ENCODE results near the gene DLGAP3. TPM values are rescaled to one million over a fixed set of nuclear protein-coding genes. Genes with fewer than 3 reads are reported as not detected.

The DLGAP3 gene
- total RNA-seq, 1 experiment from 2014 or later, result 7.3 TPM

DNA sequence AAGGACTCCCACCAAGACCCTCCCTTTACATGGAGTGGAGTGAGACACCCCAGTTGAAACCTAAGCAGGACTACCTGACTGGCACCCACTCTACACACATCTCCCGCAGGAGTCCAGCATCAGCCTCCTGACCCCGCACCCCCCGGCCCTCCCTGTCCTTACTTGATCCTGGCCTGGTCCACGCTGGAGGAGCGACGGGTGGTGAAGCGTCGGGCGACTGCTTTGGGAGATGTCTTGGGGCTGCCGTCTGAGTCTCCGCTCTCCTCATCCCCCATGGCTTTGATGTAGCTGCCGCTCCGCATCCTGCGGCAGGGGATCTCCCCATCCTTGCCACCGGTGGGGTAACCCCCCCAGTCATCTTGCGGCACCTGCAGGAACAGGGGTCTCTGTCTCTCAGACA is 29.5 kb downstream of the DLGAP3 start:
- H3K23ac ChIP-seq (ENCODE audit: insufficient read length, low read depth, low read length), result no peak overlapping the region
- no peak overlapping the region for H3K9ac ChIP-seq (ENCODE audit: extremely low read depth, insufficient read length, low read length)
- no peak overlapping the region for H2BK15ac ChIP-seq (ENCODE audit: low read depth, low read length)
- no peaks in the 10 kb centered on the region for H3K79me1 ChIP-seq (ENCODE audit: insufficient read depth, low read depth, low read length, poor library complexity, severe bottlenecking)
- no peak overlapping the region for H3K14ac ChIP-seq (ENCODE audit: insufficient read depth, low read length)
- Mint-ChIP-seq H3K9me3 (no peaks in the 10 kb centered on the region), H3K4me3 (no peak overlapping the region), H3K4me1 (peaks cover 9 to 12% of the 10 kb centered on the region in 2 experiments), H3K27me3 (ENCODE audit: low read depth) (peaks cover 27% of the 10 kb centered on the region), H3K27ac (no peak overlapping the region), H3K36me3 (ENCODE audit: insufficient read depth in 1 of 3, low read depth in 3 of 3) (no peaks in the 10 kb centered on the region)
- H3K9me3 ChIP-seq (ENCODE audit: control insufficient read depth, low read depth, low read length), result no peaks in the 10 kb centered on the region
- H4K20me1 ChIP-seq (ENCODE audit: control insufficient read depth, insufficient read depth, insufficient read length), result no peaks in the 10 kb centered on the region
- H2AK5ac ChIP-seq (ENCODE audit: insufficient read length, low read length), result no peak overlapping the region
- no peak overlapping the region for H3K27ac ChIP-seq (ENCODE audit: insufficient read length, low read depth, low read length)
- H3K79me2 ChIP-seq (ENCODE audit: insufficient read depth, low read length), result no peaks in the 10 kb centered on the region
- no peak overlapping the region for H4K5ac ChIP-seq (ENCODE audit: insufficient read length, low read depth, low read length)
- no peak overlapping the region for H3K18ac ChIP-seq (ENCODE audit: insufficient read length, low read depth, low read length)
- no peak overlapping the region for H2BK12ac ChIP-seq (ENCODE audit: insufficient read length, low read depth, low read length)
- H3K4me2 ChIP-seq (ENCODE audit: insufficient read depth, insufficient read length, low read length), result no peak overlapping the region
- DNase-seq, result no peak
- no peak overlapping the region for H4K8ac ChIP-seq (replicated peaks; ENCODE audit: insufficient read length, low read depth, low read length)
- H3K23me2 ChIP-seq (ENCODE audit: insufficient read length, low read depth, low read length, poor library complexity, severe bottlenecking), result no peaks in the 10 kb centered on the region
- WGBS (ENCODE audit: extremely low coverage, insufficient read length, low lambda C conversion rate), result no CpG with 5 or more reads among the region's 16 CpGs
- H3K4me1 ChIP-seq (ENCODE audit: insufficient read depth, low read length), result no peaks in the 10 kb centered on the region
- no peak overlapping the region for H2BK5ac ChIP-seq (ENCODE audit: insufficient read length, low read length)
- no peak overlapping the region for H3K56ac ChIP-seq (ENCODE audit: insufficient read length, low read depth, low read length)
- no peak overlapping the region for H2BK20ac ChIP-seq (ENCODE audit: low read depth, low read length, poor library complexity, severe bottlenecking)
- TF ChIP-seq CTCF (conservative IDR thresholded peaks at IDR 0.05), result no peak
- no peak overlapping the region for H3K4ac ChIP-seq (ENCODE audit: low read depth, low read length)
- H2AFZ ChIP-seq (ENCODE audit: low read length), result no peak overlapping the region
- H3T11ph ChIP-seq (ENCODE audit: low read length), result no peak overlapping the region
- no peaks in the 10 kb centered on the region for H3K27me3 ChIP-seq (ENCODE audit: insufficient read depth, low read length)
- no peak overlapping the region for H2BK120ac ChIP-seq (ENCODE audit: low read depth, low read length, poor library complexity, severe bottlenecking)
- H4K91ac ChIP-seq (ENCODE audit: insufficient read length, low read depth, low read length), result no peak overlapping the region
